Measurements from ENCODE around the gene TRABD.
A peak's percentile ranks its signal among the peaks of the same experiment; 100 is the strongest.

- peak in 1 of 4 donors; percentile 51 for TF ChIP-seq POLR2A (IDR thresholded peaks at IDR 0.05)
- TF ChIP-seq, protein P1, sequence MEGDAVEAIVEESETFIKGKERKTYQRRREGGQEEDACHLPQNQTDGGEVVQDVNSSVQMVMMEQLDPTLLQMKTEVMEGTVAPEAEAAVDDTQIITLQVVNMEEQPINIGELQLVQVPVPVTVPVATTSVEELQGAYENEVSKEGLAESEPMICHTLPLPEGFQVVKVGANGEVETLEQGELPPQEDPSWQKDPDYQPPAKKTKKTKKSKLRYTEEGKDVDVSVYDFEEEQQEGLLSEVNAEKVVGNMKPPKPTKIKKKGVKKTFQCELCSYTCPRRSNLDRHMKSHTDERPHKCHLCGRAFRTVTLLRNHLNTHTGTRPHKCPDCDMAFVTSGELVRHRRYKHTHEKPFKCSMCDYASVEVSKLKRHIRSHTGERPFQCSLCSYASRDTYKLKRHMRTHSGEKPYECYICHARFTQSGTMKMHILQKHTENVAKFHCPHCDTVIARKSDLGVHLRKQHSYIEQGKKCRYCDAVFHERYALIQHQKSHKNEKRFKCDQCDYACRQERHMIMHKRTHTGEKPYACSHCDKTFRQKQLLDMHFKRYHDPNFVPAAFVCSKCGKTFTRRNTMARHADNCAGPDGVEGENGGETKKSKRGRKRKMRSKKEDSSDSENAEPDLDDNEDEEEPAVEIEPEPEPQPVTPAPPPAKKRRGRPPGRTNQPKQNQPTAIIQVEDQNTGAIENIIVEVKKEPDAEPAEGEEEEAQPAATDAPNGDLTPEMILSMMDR (IDR thresholded peaks at IDR 0.05): no peak
Measured at GRCh38 chr22:50190941-50191741, 5.4 kb downstream of the TRABD start.

Data from esophagus squamous epithelium (tissue), 4 donors.